Colonic mucosa (tissue), 4 donors: ENCODE data around the gene NCOR1. TPM values are rescaled to one million over a fixed set of nuclear protein-coding genes. Genes with fewer than 3 reads are reported as not detected.

Experiments
- DNase-seq: peaks from one replicate; pipeline ENCODE4 v3.0.0-alpha.2; 2020
- H3K27ac ChIP-seq: fragments of 200-600 bp; one replicate; pipeline ENCODE4 v1.8.0; 2021
- H3K27me3 ChIP-seq: fragments of 200-600 bp; one replicate; pipeline ENCODE4 v1.8.0; 2021
- H3K36me3 ChIP-seq: fragments of 200-600 bp; one replicate; pipeline ENCODE4 v1.8.0; 2021
- H3K4me1 ChIP-seq: fragments of 200-600 bp; one replicate; pipeline ENCODE4 v1.8.0; 2021; ENCODE audit warnings: mild to moderate bottlenecking
- H3K4me3 ChIP-seq: fragments of 200-600 bp; one replicate; pipeline ENCODE4 v1.8.0; 2021
- H3K9ac ChIP-seq, 2 donors: one replicate each; pipeline ENCODE4 v1.7.0; 2013; ENCODE audit warnings: control low read depth in 2 of 2, low read depth in 2 of 2, low read length in 2 of 2
- H3K9me3 ChIP-seq: fragments of 200-600 bp; one replicate; pipeline ENCODE4 v1.8.0; 2021
- intact Hi-C: fragments of 100-400 bp; cut with DNase I; formaldehyde crosslinking; loops from one replicate; pipeline ENCODE4 v1.14.1; 2022
- total RNA-seq, 2 donors: library from RNA; stranded (reverse); fragmentation: NEBNext Ultra II Directional in 1 of 2; extraction: Animal tissue kit (Norgen Biotek cat#: 25700) in 1 of 2; gene quantifications; one replicate each; pipeline ENCODE4 v1.2.1, GENCODE V29; 2021
- TF ChIP-seq, protein P1 (sequence below): fragments of 200-600 bp; IDR thresholded peaks from one replicate; pipeline ENCODE4 v1.8.0; 2022; ENCODE audit warnings: antibody characterized with exemption, mild to moderate bottlenecking
- donor health status: healthy.
- donor health status: DM: no; HTN: no; CAD: no.
- donor health status: DM: no; HTN: no; CAD: no.

The NCOR1 gene
- total RNA-seq, 2 donors from 2014 or later: 190 to 233 TPM

DNA sequence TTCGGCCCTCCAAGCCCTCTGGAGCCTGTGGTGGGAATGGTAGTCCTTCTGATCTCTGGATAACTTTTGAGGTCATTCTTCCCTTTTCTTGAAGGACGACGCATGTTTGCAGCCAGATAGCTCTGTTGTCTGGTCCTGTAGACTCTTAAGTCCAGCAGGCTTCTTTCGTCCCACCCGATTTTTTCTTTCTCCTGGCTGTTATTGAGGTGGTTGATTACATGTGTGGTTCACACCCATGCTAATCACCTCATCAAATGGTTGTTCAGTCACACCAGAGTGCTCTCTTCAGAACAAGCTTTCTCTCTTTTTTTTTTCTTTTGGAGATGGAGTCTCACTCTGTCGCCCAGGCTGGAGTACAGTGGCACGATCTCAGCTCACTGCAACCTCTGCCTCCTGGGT is 32.3 kb upstream of the NCOR1 start:
- no peak for DNase-seq
- peak overlapping the region; percentile 85 for H3K27ac ChIP-seq

DNA sequence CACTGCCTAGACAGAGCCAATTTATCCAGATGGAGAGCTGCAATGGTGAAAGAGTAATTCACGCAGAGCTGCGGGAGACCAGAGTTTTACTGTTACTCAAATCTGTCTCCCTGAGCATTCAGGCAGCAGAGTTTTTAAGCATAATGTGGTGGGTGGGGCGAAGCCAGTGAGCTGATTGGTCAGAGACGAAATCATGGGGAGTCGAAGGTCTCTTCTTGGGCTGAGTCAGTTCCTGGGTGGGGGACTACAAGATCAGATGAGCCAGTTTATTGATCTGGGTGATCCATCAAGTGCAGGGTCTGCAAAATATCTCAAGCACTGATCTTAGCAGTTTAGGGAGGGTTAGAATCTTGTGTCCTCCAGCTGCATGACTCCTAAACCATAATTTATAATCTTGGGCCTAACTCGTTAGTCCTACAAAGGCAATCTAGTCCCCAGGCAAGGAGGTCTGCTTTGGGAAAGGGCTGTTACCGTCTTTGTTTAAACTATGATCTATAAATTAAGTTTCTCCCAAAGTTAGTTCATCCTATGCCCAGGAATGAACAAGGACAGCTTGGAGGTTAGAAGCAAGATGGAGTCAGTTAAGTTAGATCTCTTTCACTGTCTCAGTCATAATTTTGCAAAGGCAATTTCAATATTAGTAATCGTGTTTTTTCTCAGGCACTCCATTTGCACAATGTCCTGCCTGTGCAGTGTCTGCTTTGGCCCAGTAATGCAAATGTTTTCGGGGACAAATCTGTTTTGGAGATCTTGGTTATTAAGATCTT is 28.6 kb upstream of the NCOR1 start:
- H3K4me3 ChIP-seq: no peak overlapping the region
- no peak overlapping the region for H3K9ac ChIP-seq
- H3K4me1 ChIP-seq: no peaks in the 10 kb centered on the region
- peak; percentile 55 for DNase-seq
- intact Hi-C loops: no loop called here
- H3K9me3 ChIP-seq: no peaks in the 10 kb centered on the region
- TF ChIP-seq, protein P1, sequence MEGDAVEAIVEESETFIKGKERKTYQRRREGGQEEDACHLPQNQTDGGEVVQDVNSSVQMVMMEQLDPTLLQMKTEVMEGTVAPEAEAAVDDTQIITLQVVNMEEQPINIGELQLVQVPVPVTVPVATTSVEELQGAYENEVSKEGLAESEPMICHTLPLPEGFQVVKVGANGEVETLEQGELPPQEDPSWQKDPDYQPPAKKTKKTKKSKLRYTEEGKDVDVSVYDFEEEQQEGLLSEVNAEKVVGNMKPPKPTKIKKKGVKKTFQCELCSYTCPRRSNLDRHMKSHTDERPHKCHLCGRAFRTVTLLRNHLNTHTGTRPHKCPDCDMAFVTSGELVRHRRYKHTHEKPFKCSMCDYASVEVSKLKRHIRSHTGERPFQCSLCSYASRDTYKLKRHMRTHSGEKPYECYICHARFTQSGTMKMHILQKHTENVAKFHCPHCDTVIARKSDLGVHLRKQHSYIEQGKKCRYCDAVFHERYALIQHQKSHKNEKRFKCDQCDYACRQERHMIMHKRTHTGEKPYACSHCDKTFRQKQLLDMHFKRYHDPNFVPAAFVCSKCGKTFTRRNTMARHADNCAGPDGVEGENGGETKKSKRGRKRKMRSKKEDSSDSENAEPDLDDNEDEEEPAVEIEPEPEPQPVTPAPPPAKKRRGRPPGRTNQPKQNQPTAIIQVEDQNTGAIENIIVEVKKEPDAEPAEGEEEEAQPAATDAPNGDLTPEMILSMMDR: no peak
- H3K36me3 ChIP-seq: no peaks in the 10 kb centered on the region
- H3K27ac ChIP-seq: no peak overlapping the region
- no peaks in the 10 kb centered on the region for H3K27me3 ChIP-seq

More for the DNA sequence above, 32.3 kb upstream of the NCOR1 start:
- no peaks in the 10 kb centered on the region for H3K9me3 ChIP-seq
- H3K36me3 ChIP-seq: no peaks in the 10 kb centered on the region
- H3K4me1 ChIP-seq: no peaks in the 10 kb centered on the region
- intact Hi-C loops: no loop called here
- peak overlapping the region in 1 of 2 donors; percentile 88 for H3K9ac ChIP-seq
- H3K27me3 ChIP-seq: no peaks in the 10 kb centered on the region
- TF ChIP-seq, protein P1: no peak
- H3K4me3 ChIP-seq: no peak overlapping the region

DNA sequence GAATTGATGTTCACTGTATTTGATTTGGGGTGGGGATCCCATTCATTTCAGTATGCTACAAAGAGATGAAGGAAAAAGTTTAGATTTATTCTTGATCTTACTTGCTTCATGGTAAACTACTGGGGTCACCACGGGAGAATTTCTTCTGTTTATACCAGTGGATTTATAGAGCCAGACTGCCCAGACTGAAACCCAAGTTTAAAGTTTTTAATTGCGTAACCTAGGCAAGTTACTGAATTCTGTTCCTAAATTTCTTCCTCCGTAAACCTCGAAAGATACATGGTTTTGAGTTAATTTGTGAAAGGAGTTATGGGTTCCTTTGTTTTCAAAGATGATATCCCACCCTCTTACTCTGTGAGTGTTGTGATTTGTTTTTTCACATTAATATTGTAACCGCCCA is 28.1 kb upstream of the NCOR1 start:
- Histone ChIP-seq H3K4me3 (no peak overlapping the region), H3K9ac (no peak overlapping the region), H3K9me3 (no peaks in the 10 kb centered on the region), H3K4me1 (no peaks in the 10 kb centered on the region), H3K27ac (no peak overlapping the region), H3K36me3 (no peaks in the 10 kb centered on the region), H3K27me3 (no peaks in the 10 kb centered on the region)
- DNase-seq: no peak
- TF ChIP-seq, protein P1: no peak
- intact Hi-C loops: no loop called here

DNA sequence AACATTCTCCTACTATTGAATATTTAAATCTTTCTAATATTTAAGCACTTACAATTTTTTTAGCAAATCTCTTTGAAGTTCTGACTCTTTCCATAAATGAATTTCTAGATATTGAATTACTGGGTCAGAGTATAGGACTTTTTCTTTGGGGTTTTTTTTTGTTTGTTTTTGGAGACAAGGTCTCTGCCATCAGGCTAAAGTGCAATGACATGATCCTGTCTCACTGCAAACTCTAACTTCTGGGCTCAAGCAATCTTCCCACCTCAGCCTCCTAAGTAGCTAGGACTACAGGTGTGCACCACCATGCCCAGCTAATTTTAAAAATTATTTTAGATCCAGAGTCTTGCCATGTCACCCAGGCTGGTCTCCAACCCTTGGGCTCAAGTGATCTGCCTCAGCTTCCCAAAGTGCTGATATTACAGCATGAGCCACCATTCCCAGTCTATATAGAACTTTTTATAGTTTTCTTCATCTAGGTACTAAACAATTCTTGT is 26.6 kb upstream of the NCOR1 start:
- no peaks in the 10 kb centered on the region for H3K9me3 ChIP-seq
- no peak overlapping the region for H3K27ac ChIP-seq
- intact Hi-C loops: no loop called here
- TF ChIP-seq, protein P1: no peak
- no peaks in the 10 kb centered on the region for H3K27me3 ChIP-seq
- no peak overlapping the region for H3K9ac ChIP-seq
- H3K4me1 ChIP-seq: no peaks in the 10 kb centered on the region
- no peak for DNase-seq
- no peaks in the 10 kb centered on the region for H3K36me3 ChIP-seq
- no peak overlapping the region for H3K4me3 ChIP-seq

DNA sequence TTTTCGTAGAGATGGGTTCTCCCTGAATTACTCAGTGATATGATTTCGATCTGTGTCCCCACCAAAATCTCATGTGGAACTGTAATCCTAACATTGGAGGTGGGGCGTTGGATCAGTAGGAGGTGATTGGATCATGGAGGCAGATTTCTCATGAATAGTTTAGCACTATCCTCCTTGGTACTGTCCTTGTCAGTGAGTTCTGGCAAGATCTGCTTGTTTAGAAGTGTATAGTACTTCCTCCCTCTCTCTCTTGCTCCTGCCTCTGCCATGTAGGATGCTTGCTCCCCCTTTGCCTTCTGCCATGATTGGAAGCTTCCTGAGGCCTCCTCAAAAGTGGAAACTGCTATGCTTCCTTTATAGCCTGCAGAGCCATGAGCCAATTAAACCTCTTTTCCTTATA is 24.6 kb upstream of the NCOR1 start:
- no peak for DNase-seq
- H3K4me3 ChIP-seq: no peak overlapping the region
- intact Hi-C loops: no loop called here
- H3K4me1 ChIP-seq: no peaks in the 10 kb centered on the region
- H3K27me3 ChIP-seq: no peaks in the 10 kb centered on the region
- H3K36me3 ChIP-seq: no peaks in the 10 kb centered on the region
- TF ChIP-seq, protein P1: no peak
- no peak overlapping the region for H3K27ac ChIP-seq
- H3K9ac ChIP-seq: no peak overlapping the region
- no peaks in the 10 kb centered on the region for H3K9me3 ChIP-seq
